RCC 7860 (cell line): ENCODE results near the gene UGT1A9.
"Not testable (repeated sequence)": the region's sequence is repeated elsewhere in the genome, so short reads cannot be mapped to it uniquely, and the experiment has no call there.

Experiments
- DNase-seq: peaks from one replicate; pipeline ENCODE4 v3.0.0-alpha.2; 2015; ENCODE audit warnings: low spot score
- FAIRE-seq: peaks from 2 replicates; lab custom pipeline; 2012; peaks lifted over from hg19 to GRCh38; lab: Jason Lieb, UNC

The UGT1A9 gene

DNA sequence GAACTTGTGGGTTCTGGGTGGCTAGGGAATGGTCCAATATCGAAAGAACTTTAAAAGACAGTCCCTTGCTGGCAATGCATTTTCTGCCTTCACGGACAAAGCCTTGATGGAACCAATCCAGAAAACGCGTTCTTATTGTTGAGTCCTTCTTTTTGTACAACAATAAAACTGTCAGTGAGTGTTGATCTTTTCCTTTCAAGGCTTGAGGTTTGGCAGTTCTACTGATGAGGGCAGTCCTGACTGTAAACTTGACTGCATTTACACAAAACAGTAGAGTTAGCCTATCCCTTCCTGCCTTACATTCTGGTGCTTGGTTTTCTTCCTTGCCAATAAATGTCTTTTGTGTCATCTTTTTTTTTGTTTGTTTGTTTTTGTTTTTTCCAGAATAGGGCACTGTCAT is 7.5 kb downstream of the UGT1A9 start:
- FAIRE-seq (no peak), DNase-seq (no peak)

DNA sequence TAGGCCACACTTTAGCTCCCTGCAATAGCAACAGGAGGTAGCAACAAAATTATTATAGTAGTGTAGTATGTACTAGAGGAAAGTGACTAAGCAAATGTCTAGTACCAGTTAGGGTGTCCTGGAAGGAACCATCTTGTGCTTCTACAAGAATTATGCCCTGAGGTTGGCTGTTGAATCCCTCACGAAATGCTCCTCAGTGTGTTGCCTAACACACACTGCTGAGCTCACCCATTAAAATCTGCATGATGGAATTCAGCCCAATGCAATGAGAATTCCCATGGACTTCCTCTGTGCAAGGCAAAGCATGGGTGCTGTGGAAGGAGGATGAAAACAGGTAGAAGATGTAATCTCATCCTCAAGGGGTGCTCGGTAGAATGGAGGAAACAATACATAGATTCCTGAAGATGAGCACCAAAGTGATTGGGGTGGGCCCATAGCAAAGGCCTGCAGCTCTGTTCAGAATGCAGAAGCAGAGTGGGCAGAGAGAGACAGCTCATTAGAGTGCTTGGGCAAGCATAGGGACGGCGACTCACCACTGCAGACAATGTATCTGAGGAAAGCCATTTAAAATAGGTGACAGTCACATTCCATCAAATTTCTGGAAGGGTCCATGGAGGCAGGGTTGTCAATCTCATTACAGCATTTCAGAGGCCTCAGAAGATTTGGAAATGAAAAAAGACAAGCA is 8.8 kb downstream of the UGT1A9 start:
- no peak for DNase-seq
- FAIRE-seq: no peak

DNA sequence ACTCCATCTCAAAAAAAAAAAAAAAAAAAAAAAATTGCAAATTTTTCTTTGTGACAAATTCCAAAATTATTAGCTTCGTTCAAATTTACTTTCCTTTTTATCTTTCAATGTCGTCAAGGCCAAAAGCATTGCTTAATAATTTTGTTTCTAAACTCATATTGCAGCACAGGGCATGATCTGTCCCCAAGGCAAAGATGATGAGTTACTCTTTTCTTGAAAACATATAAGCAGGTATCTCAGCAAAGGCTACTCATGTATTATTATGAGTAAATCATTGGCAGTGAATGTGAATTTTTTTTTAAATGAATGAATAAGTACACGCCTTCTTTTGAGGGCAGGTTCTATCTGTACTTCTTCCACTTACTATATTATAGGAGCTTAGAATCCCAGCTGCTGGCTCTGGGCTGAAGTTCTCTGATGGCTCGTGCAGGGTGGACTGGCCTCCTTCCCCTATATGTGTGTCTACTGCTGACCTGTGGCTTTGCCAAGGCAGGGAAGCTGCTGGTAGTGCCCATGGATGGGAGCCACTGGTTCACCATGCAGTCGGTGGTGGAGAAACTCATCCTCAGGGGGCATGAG is 9.9 kb downstream of the UGT1A9 start, which contains the start of gene UGT1A7:
UGT1A7 (plus strand) TSS at position 381 of the 579 bp plus-strand sequence; CDS start at position 418, 37 bp downstream.
- DNase-seq (no peak), FAIRE-seq (no peak)

DNA sequence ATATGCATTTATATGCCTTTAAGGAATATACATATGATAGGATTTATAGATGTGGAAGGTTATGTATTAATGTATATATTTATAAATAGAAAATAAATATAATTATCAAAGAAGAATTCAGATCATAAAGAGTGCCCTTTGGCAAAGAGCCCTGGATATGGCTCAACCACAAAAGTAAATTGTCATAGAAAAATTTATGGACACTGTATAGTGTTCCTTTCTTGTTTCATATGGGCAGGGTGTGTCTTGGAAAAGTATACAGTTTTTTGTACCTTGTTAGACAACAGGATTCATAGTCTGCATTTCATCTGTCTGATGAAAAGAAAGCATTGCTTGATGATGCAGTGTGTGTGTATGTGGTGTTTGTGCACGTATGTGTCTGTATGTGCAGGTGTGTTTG is 12.9 kb downstream of the UGT1A9 start:
- no peak for DNase-seq
- no peak for FAIRE-seq

DNA sequence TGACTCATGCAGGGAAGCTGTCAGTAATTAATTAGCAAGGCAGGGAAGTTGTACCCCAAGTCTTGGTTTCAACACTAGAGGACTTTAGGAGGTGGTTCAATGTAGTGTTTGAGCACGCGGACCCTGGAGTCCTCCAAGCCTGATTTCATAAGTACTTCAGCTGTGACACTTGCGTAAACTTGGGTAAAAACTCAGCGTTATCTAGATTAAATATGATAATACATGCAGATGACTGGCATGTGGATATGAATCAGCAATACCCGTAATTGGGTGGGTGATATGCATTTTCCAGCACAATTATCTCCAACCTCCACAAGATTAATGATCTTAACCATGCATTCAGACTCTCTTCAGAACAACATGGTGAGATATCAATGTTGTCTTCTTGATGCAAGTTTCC is 15.2 kb downstream of the UGT1A9 start:
- FAIRE-seq: no peak
- DNase-seq: no peak

DNA sequence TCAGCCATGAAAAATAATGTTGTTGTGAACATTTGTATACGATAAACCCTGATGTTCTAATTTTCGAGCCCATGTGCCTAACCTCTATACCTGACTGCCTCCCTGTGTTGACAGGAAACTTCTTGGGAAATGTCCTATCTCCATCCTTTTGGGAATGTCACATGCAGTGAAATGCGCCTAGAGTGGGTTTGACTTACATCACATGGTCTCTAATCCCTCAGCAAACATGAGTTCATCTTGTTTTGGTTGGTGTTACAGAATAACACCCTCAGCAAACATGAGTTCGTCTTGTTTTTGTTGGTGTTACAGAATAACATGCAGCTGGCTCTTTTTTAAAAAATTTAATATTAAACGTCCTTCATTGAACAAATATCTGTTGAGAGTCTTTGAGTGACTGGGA is 16.6 kb downstream of the UGT1A9 start:
- DNase-seq (no peak), FAIRE-seq (no peak)

DNA sequence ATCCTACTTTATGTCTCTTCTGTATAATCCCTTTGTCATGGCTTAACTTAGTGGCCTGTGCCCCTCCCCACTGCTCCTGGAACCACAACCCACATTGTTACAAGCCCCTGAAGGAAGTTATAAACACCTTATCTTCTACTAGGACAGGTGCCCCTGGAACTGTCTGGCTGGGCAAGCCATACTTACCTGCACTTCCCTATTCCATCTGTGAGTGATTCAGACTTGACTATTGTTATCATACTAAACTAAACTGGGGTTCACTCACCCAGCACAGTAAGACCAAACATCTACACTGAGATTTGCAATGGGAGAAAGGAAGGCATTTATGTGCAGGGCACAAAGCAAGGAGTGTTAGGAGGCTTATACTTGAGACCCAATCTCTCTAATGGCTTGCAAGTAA is 17.3 kb downstream of the UGT1A9 start:
- FAIRE-seq (no peak), DNase-seq (no peak)

DNA sequence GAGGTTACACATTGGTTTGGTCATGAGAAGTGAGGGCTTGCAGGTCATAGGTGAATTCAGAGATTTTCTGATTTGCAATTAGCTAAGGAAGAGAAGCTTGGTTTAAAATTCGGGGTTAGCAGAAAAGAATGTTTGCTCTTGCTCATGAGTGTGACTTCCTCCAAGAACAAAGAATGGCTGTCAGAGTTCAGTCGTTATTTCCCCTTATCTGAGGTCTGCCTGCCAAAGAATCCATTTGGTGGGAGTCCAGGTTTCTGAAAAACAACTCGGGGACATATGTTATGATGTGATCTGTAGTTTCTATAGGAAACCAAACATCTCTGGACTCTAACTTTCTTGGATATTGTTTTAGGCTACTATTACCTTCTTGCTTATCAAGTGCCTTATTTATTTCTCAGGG is 17.8 kb downstream of the UGT1A9 start:
- no peak for FAIRE-seq
- DNase-seq: no peak

DNA sequence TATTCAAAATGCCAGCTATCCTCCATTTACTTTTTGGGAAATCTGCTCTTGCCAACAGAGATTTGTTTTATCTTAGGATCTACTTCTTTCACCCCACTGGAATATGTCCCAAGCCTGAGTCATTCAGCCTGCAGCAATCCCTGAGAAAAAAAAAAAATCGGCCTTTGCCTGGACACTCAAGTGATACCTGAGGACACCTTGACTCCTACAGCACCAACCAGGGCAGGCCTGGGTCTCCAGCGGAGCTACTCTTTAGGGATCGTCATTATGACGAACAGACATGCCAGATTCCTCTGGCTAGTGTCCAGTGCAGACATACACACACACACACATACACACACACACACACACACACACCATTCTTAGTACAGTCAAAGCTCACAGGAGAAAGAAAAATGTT is 18.7 kb downstream of the UGT1A9 start:
- no peak for FAIRE-seq
- no peak for DNase-seq

DNA sequence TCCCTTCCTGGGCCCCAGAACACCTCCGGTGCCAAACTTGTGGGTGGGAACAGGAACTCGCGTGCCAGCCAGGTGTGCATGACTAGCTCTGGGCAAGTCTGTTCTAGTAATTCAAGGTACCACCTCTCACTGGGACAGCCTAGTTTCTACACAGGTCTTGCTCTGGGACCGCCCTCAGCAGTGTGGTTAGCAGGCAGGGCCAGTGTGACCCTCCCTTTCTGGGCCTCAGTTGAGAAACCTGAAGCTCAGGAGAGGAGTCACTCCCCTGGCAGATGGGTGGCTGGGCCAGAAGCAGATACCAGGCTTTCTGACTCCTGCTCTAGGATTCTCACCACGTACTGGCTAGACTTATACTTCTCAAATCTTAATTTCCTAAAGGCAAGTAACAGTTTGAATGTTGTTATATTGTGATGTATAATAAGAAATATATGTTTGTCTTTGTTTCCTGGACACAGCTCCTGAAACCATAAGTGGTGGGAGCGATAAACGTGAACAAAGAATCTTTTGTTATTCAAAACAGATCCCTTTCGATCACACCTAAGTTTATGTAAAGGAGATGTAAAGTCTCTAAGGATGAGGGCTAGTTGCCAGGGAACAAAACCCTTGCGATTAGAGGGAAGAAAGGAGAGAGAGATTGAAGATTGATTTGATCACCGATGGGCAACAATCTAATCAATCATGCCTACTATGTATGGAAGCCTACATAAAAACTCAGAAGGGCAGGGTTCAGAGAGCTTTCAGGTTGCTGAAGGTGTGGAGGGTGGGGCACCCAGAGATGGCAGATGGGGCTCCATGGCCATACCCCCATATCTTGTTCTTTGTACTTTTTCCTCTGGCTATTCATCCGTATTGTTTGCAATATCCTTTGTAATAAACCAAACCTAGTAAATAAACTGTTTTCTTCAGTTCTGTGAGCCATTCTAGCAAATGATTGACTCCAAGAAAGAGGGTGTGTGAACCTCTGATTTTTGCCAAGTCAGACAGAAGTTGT is 20.0 kb downstream of the UGT1A9 start:
- FAIRE-seq: peak; percentile 89
- peak; percentile 74 for DNase-seq

DNA sequence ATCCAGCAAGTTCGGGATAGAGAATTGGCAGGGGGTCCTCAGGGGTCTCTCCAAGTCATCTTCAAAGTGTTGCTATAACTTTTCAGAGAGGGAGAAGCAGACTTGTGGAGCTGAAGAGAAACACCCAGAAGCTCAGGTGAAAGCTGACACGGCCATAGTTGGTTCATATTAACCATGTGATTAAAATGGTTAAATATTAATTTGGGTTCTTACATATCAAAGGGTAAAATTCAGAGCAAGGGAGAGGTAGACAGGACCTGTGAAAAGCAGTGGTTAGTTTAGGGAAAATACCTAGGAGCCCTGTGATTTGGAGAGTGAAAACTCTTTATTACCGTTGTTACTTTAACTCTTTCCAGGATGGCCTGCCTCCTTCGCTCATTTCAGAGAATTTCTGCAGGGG is 20.9 kb downstream of the UGT1A9 start, which contains the start of gene UGT1A6:
UGT1A6 (plus strand) TSS at position 243 of the 400 bp plus-strand sequence; CDS start at position 358, 115 bp downstream.
- FAIRE-seq (peak; percentile 94), DNase-seq (peak; percentile 71)

DNA sequence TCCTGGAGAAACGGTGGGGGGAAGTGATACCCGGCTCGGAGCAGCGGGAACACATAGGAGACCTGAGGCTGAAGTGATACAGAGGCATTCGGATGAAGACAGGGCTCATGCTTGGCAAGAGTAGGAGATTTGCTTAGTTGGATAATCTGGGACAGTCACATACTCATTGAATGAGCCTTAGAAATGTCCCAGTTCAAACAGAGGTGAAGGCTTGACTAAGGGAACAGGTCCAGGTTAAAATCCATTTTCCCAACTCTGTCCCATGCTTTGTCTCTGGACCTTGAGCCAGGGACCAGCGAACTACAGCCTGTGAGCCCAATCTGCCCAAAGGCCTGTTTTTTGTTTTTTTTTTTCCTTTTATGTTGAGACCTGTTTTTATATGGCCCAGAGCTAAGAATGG is 22.3 kb downstream of the UGT1A9 start:
- peak; percentile 63 for DNase-seq
- FAIRE-seq: no peak

DNA sequence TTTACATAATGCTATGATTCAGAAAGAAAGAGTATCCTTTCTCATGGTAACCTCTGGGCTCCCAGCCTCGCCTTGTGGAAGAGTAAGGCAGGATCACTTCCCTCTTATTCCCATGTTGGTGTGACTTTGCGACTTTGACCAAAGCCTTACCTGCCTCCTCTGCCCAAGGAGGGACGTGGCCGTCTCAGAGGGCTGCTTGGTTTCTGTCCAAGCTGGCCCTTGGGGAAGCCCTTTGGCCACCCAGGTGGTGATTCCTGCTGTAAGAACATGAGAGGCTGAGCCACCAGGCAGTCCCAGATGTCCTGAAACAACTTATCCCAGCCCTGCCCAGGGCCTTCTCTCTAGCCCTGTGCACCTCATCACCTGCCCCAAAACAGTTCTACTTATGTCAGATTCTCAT is 27.0 kb downstream of the UGT1A9 start:
- no peak for FAIRE-seq
- DNase-seq: peak; percentile 45

DNA sequence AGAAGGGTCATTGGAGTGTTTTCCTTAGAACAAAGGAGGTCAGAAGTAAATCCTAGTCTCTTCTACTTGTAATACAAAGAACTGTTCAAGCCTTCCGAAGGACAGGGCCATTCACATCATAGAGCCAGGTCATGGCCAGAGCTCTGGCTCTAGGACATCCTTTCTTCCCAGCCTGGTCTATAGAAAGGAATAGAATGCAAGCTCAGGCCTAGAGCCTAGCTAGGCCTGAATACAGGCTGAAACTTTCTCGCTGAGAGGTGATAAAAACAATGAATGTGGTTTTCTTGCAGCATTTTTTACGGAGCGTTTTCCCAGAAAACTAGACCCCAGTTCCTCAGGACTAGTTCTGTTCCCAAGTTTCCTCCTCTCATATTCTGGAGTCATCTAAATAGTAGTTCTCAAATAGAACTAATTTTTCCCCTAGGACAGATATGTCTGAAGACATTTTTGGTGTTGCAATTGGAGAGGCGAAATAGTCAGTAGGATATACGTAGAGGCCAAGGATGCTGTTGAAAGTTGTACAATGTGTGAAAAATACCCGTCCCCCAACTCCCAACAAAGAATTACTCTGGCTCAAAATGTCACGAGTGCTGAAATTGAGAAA is 27.8 kb downstream of the UGT1A9 start:
- no peak for FAIRE-seq
- peak; percentile 37 for DNase-seq

DNA sequence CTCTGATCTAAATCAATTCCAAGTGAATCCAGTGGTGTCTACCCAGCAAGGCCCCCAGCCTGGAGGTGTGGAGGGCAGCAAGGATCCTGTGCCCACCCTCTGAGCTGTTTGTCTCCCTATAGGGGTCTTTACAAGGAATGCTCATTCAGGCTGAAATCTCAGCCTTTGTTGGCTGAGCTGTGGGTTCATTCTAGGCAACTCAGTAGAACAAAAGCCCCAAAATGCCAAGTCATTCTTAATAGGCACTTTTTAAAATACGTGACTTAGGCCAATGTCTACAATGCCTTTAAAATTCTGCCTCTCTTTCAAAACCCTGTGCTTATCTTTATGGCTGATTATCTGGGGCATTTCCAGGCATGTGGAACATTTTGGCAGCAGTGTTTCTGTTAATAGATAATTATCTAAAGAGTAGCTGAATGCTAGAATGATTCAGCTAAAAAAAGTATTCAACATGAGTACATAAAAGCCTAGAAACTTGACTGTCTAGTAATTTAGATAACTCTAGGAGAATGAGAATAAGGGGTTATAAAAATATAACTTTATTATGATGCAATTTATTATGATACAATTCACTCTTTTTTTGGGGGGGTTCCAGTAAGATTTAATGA is 28.4 kb downstream of the UGT1A9 start:
- FAIRE-seq (peak; percentile 100), DNase-seq (peak; percentile 98)

DNA sequence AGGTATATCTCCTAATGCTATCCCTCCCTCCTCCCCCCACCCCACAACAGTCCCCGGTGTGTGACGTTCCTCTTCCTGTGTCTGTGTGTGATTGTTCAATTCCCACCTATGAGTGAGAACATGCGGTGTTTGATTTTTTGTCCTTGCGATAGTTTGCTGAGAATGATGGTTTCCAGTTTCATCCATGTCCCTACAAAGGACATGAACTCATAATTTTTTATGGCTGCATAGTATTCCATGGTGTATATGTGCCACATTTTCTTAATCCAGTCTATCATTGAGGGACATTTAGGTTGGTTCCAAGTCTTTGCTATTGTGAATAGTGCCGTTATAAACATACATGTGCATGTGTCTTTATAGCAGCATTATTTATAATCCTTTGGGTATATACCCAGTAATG is 29.1 kb downstream of the UGT1A9 start:
- not testable (repeated sequence) for FAIRE-seq

DNA sequence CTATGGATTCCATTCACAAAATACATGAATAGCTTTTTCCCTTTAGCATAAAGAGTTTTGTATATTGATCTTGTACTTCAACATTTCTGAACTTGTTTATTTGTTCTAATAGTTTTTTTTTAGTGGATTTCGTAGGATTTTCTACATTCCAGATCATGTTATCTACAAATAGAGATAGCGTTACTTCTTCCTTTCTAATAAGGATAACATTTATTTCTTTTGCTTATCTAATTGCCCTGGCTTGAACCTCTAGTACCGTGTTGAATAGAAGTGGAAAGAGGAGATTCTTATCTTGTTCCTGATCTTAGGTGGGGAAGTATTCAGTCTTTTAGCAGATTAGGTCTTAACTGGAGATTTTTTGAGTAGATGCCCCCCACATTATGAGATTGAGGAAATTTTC is 30.5 kb downstream of the UGT1A9 start:
- FAIRE-seq: peak; percentile 69
- DNase-seq: no peak

More for the DNA sequence above, 29.1 kb downstream of the UGT1A9 start:
- DNase-seq: not testable (repeated sequence)

DNA sequence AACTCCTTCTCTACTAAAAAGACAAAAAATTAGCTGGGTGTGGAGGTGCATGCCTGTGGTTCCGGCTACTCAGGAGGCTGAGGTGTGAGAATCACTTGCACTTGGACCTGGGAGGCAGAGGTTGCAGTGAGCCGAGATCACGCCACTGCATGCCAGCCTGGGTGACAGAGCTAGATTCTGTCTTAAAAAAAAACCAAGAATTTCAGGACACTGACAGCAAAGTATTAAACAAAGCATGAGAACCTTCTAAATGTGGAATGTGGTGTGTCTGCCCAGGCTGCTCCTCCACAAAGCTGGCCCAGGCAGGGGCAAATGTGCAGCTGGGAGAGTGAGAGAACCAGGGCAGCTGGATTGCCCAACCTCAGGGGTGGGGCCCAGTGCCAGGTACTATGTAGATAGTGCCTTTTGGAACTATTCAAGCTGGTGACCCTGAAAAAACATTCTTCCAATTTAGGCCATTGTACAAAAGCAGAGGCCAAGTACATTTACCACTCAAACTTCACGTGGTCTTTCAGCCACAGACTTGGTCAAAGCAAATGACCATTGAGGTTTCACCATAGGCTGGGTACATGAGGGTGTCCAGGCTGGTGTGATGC is 34.3 kb downstream of the UGT1A9 start:
- DNase-seq (peak; percentile 52), FAIRE-seq (peak; percentile 79)

DNA sequence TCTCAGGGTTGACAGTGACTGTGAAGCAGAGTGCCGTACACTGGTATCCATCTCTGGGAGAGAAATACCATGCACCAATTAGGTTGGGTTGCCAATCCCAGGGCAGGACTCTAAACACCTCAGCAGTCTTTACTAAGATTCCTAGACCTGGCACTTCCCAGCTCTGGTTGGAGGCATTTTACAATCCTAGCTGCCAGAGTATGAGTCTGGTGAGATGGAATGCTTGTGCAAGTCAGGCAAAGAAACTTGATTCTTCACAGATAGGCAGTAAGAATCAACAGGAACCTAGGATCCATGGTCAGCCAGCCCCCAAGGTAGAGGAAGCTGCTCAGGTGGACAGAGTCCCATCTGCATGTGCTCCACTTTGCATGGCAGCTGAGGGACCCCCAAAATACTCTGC is 35.0 kb downstream of the UGT1A9 start:
- DNase-seq (peak; percentile 76), FAIRE-seq (peak; percentile 87)
